ENCODE data around the gene TMEM256.

TMEM256 gene

GRCh38 chr17:7407485-7408251 lies 3.8 kb upstream of the TMEM256 start, which contains the start of gene NLGN2:
Gene NLGN2, plus strand, starts transcription at chr17:7407845. Its CDS starts 411 bp downstream, at chr17:7408256.
- no peak for DNase-seq (ENCODE audit: low spot score)

- DNase-seq (ENCODE audit: low spot score), result no peak
Observed at GRCh38 chr17:7407082-7407481, 3.2 kb upstream of the TMEM256 start.

- no peak for DNase-seq (ENCODE audit: low spot score)
Observed at GRCh38 chr17:7406235-7406825, 2.4 kb upstream of the TMEM256 start.

- DNase-seq (ENCODE audit: low spot score), result peak; percentile 50
Observed at GRCh38 chr17:7405350-7406234, 1.7 kb upstream of the TMEM256 start.

GRCh38 chr17:7404737-7405349 lies 946 bp upstream of the TMEM256 start:
- peak; percentile 89 for DNase-seq (ENCODE audit: low spot score)

- peak; percentile 85 for DNase-seq (ENCODE audit: low spot score)
Observed at GRCh38 chr17:7403727-7403976, 245 bp downstream of the TMEM256 start.

GRCh38 chr17:7403043-7403726 lies 712 bp downstream of the TMEM256 start:
- no peak for DNase-seq (ENCODE audit: low spot score)

GRCh38 chr17:7398612-7399011 lies 5.3 kb downstream of the TMEM256 start:
- no peak for DNase-seq (ENCODE audit: low spot score)

GRCh38 chr17:7396147-7396546 lies 7.8 kb downstream of the TMEM256 start:
- no peak for DNase-seq (ENCODE audit: low spot score)

- peak; percentile 96 for DNase-seq (ENCODE audit: low spot score)
Observed at GRCh38 chr17:7394452-7395191, 9.3 kb downstream of the TMEM256 start, which contains the start of gene PLSCR3. Gene PLSCR3, minus strand, starts transcription at chr17:7394525. Its CDS starts 415 bp downstream, at chr17:7394110.

GRCh38 chr17:7393613-7394451 lies 10.1 kb downstream of the TMEM256 start:
- DNase-seq (ENCODE audit: low spot score), result peak; percentile 71

GRCh38 chr17:7392696-7393612 lies 10.9 kb downstream of the TMEM256 start:
- no peak for DNase-seq (ENCODE audit: low spot score)

GRCh38 chr17:7391307-7391706 lies 12.6 kb downstream of the TMEM256 start:
- no peak for DNase-seq (ENCODE audit: low spot score)

- no peak for DNase-seq (ENCODE audit: low spot score)
Observed at GRCh38 chr17:7389924-7390910, 13.7 kb downstream of the TMEM256 start.

GRCh38 chr17:7388856-7389255 lies 15.0 kb downstream of the TMEM256 start:
- no peak for DNase-seq (ENCODE audit: low spot score)

GRCh38 chr17:7384489-7385081 lies 19.3 kb downstream of the TMEM256 start:
- DNase-seq (ENCODE audit: low spot score), result no peak

GRCh38 chr17:7383742-7384488 lies 20.0 kb downstream of the TMEM256 start:
- peak; percentile 77 for DNase-seq (ENCODE audit: low spot score)

Measured in AG08396 (cell line).